ENCODE measurements around the gene BDH1.

Gene BDH1

GRCh38 chr3:197511130-197511529 lies 44.6 kb downstream of the BDH1 start:
- ATAC-seq (no peak), DNase-seq (no peak)
- Mint-ChIP-seq H3K9me3 (no peaks in the 10 kb centered on the region), H3K27ac (no peak overlapping the region), H3K27me3 (no peaks in the 10 kb centered on the region), H3K4me3 (no peak overlapping the region), H3K4me1 (peaks cover 8% of the 10 kb centered on the region)

GRCh38 chr3:197510642-197511018 lies 45.1 kb downstream of the BDH1 start:
- peaks cover 8% of the 10 kb centered on the region for H3K4me1 Mint-ChIP-seq
- DNase-seq (no peak), ATAC-seq (no peak)
- H3K27me3 Mint-ChIP-seq: no peaks in the 10 kb centered on the region
- no peaks in the 10 kb centered on the region for H3K9me3 Mint-ChIP-seq
- H3K4me3 Mint-ChIP-seq: no peak overlapping the region
- no peak overlapping the region for H3K27ac Mint-ChIP-seq

- no peak for DNase-seq
- H3K4me3 Mint-ChIP-seq: no peak overlapping the region
- H3K27ac Mint-ChIP-seq: no peak overlapping the region
- H3K4me1 Mint-ChIP-seq: peaks cover 8% of the 10 kb centered on the region
- H3K9me3 Mint-ChIP-seq: no peaks in the 10 kb centered on the region
- no peaks in the 10 kb centered on the region for H3K27me3 Mint-ChIP-seq
- ATAC-seq: no peak
These were observed 46.6 kb downstream of the BDH1 start for GRCh38 chr3:197508924-197509775.

- ATAC-seq (no peak), DNase-seq (no peak)
- no peak overlapping the region for H3K4me3 Mint-ChIP-seq
- peaks cover 8% of the 10 kb centered on the region for H3K4me1 Mint-ChIP-seq
- H3K27me3 Mint-ChIP-seq: no peaks in the 10 kb centered on the region
- no peak overlapping the region for H3K27ac Mint-ChIP-seq
- H3K9me3 Mint-ChIP-seq: no peaks in the 10 kb centered on the region
These were observed 47.3 kb downstream of the BDH1 start for GRCh38 chr3:197508461-197508860.

- H3K9me3 Mint-ChIP-seq: no peaks in the 10 kb centered on the region
- DNase-seq (no peak), ATAC-seq (no peak)
- H3K4me1 Mint-ChIP-seq: peaks cover 8% of the 10 kb centered on the region
- H3K27ac Mint-ChIP-seq: no peak overlapping the region
- no peaks in the 10 kb centered on the region for H3K27me3 Mint-ChIP-seq
- no peak overlapping the region for H3K4me3 Mint-ChIP-seq
These were observed 47.7 kb downstream of the BDH1 start for GRCh38 chr3:197508051-197508451.

GRCh38 chr3:197507541-197507940 lies 48.2 kb downstream of the BDH1 start:
- H3K27me3 Mint-ChIP-seq: no peaks in the 10 kb centered on the region

GRCh38 chr3:197507081-197507480 lies 48.7 kb downstream of the BDH1 start:
- no peak overlapping the region for H3K4me3 Mint-ChIP-seq
- H3K4me1 Mint-ChIP-seq: peaks cover 14% of the 10 kb centered on the region
- H3K27me3 Mint-ChIP-seq: no peaks in the 10 kb centered on the region
- H3K9me3 Mint-ChIP-seq: no peaks in the 10 kb centered on the region
- no peak for DNase-seq
- H3K27ac Mint-ChIP-seq: no peak overlapping the region
- ATAC-seq: no peak

More at GRCh38 chr3:197507541-197507940, 48.2 kb downstream of the BDH1 start:
- peaks cover 9% of the 10 kb centered on the region for H3K4me1 Mint-ChIP-seq
- DNase-seq (no peak), ATAC-seq (no peak)
- no peaks in the 10 kb centered on the region for H3K9me3 Mint-ChIP-seq
- H3K4me3 Mint-ChIP-seq: no peak overlapping the region
- H3K27ac Mint-ChIP-seq: no peak overlapping the region

- peaks cover 14% of the 10 kb centered on the region for H3K4me1 Mint-ChIP-seq
- no peak overlapping the region for H3K4me3 Mint-ChIP-seq
- H3K27ac Mint-ChIP-seq: peak overlapping the region in 1 of 2 donors; percentile 83
- H3K9me3 Mint-ChIP-seq: no peaks in the 10 kb centered on the region
- DNase-seq (no peak), ATAC-seq (no peak)
- no peaks in the 10 kb centered on the region for H3K27me3 Mint-ChIP-seq
These were observed 49.8 kb downstream of the BDH1 start for GRCh38 chr3:197505796-197506548.

- Mint-ChIP-seq H3K4me1 (peaks cover 6% of the 10 kb centered on the region), H3K9me3 (no peaks in the 10 kb centered on the region), H3K4me3 (peak overlapping the region in 1 of 2 donors; percentile 24), H3K27me3 (no peaks in the 10 kb centered on the region), H3K27ac (peak overlapping the region in 1 of 2 donors; percentile 76)
- ATAC-seq (no peak), DNase-seq (no peak)
These were observed 51.1 kb downstream of the BDH1 start for GRCh38 chr3:197504641-197505121.

- H3K27me3 Mint-ChIP-seq: no peaks in the 10 kb centered on the region
- no peak for ATAC-seq
These were observed 51.5 kb downstream of the BDH1 start for GRCh38 chr3:197504229-197504628.

GRCh38 chr3:197503652-197504051 lies 52.1 kb downstream of the BDH1 start:
- ATAC-seq: no peak
- Mint-ChIP-seq H3K27me3 (no peaks in the 10 kb centered on the region), H3K27ac (no peak overlapping the region), H3K9me3 (no peaks in the 10 kb centered on the region), H3K4me3 (no peak overlapping the region), H3K4me1 (peaks cover 6% of the 10 kb centered on the region)
- DNase-seq: no peak

More at GRCh38 chr3:197504229-197504628, 51.5 kb downstream of the BDH1 start:
- DNase-seq: no peak
- Mint-ChIP-seq H3K27ac (peak overlapping the region in 1 of 2 donors; percentile 12), H3K9me3 (no peaks in the 10 kb centered on the region), H3K4me3 (no peak overlapping the region), H3K4me1 (peaks cover 6% of the 10 kb centered on the region)

- Mint-ChIP-seq H3K27ac (no peak overlapping the region), H3K4me3 (no peak overlapping the region)
These were observed 53.7 kb downstream of the BDH1 start for GRCh38 chr3:197501879-197502620.

GRCh38 chr3:197501496-197501878 lies 54.3 kb downstream of the BDH1 start:
- Mint-ChIP-seq H3K9me3 (no peaks in the 10 kb centered on the region), H3K27me3 (no peaks in the 10 kb centered on the region), H3K4me1 (peaks cover 6% of the 10 kb centered on the region), H3K27ac (no peak overlapping the region), H3K4me3 (no peak overlapping the region)
- ATAC-seq (no peak), DNase-seq (no peak)

More at GRCh38 chr3:197501879-197502620, 53.7 kb downstream of the BDH1 start:
- DNase-seq (peak; percentile 51 to 65), ATAC-seq (peak; percentile 83)
- no peaks in the 10 kb centered on the region for H3K9me3 Mint-ChIP-seq
- H3K4me1 Mint-ChIP-seq: peaks cover 6% of the 10 kb centered on the region
- no peaks in the 10 kb centered on the region for H3K27me3 Mint-ChIP-seq

- no peaks in the 10 kb centered on the region for H3K27me3 Mint-ChIP-seq
- no peak for DNase-seq
- no peaks in the 10 kb centered on the region for H3K9me3 Mint-ChIP-seq
- no peak for ATAC-seq
- no peak overlapping the region for H3K27ac Mint-ChIP-seq
- no peak overlapping the region for H3K4me3 Mint-ChIP-seq
- H3K4me1 Mint-ChIP-seq: peaks cover 6% of the 10 kb centered on the region
These were observed 55.0 kb downstream of the BDH1 start for GRCh38 chr3:197500812-197501211.

GRCh38 chr3:197499427-197499826 lies 56.3 kb downstream of the BDH1 start:
- ATAC-seq: no peak
- peaks cover 6% of the 10 kb centered on the region for H3K4me1 Mint-ChIP-seq
- peaks cover 8% of the 10 kb centered on the region for H3K27me3 Mint-ChIP-seq
- H3K9me3 Mint-ChIP-seq: no peaks in the 10 kb centered on the region
- peak overlapping the region; percentile 30 to 42 for H3K27ac Mint-ChIP-seq
- H3K4me3 Mint-ChIP-seq: no peak overlapping the region
- no peak for DNase-seq

Measured in stimulated activated naive CD8-positive, alpha-beta T cell treated with anti-CD3 and anti-CD28 coated beads, Interleukin-15, amount 100 ng/mL, for 72 hours (primary cell).